PFSK-1 (cell line): Measurements from ENCODE around the gene AP1S1.

Experiments used
- FOXP2 ChIP-seq: optimal IDR thresholded peaks from 2 replicates; pipeline ENCODE3; 2011; ENCODE audit warnings: borderline replicate concordance, control low read depth, inconsistent platforms; ENCODE audit not compliant: insufficient read depth; ENCODE audit errors: extremely low read length, extremely low read depth
- POLR2AphosphoS5 ChIP-seq: IDR thresholded peaks from 2 replicates; pipeline ENCODE4 v1.6.1; 2012; ENCODE audit warnings: low read depth, mild to moderate bottlenecking, control low read depth, low read length, moderate library complexity
- TAF1 ChIP-seq: IDR thresholded peaks from 2 replicates; pipeline ENCODE4 v1.6.1; 2012; ENCODE audit warnings: low read length, control low read depth, borderline replicate concordance; ENCODE audit not compliant: insufficient read depth
- TF ChIP-seq, protein P1 (sequence below), 2 experiments: IDR thresholded peaks; 2 replicates each; pipeline versions ENCODE4 v1.6.1 to v1.8.0; 2011 to 2012; ENCODE audit warnings: low read depth in 2 of 2, low read length in 2 of 2, control low read depth in 1 of 2, inconsistent platforms in 1 of 2, mild to moderate bottlenecking in 1 of 2, moderate library complexity in 1 of 2; ENCODE audit not compliant: insufficient read depth in 1 of 2

DNA sequence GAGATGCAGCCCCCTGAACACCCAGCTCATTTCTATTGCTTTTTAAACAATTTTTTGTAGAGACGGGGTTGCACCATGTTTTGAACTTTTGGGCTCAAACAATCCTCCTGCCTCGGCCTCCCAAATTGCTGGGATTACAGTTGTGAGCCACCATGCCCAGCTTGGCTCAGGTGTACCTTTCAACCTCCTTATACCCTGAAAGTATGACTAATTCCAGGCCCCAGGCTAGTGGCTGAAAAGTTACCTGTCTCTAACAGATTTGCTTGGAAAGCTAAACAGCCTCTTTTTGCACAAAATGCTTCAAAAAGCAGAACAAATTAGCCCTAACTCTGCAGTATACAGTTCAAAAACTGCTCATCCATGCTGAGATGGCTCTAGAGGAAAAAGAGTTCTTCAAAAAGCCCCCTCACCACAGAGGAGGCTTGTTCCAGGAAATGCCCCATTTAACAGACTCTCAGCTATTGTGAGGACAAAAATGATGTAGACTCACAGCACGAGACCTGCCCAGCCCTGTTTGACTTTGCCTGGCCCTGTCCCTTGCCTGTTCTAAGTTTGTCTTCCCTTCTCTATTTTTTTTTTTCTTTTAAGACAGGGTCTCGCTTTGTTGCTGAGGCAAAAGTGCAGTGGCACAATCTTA, 13.4 kb upstream of the AP1S1 start:
- TF ChIP-seq TAF1 (no peak), POLR2AphosphoS5 (no peak), FOXP2 (no peak)
- TF ChIP-seq, protein P1, sequence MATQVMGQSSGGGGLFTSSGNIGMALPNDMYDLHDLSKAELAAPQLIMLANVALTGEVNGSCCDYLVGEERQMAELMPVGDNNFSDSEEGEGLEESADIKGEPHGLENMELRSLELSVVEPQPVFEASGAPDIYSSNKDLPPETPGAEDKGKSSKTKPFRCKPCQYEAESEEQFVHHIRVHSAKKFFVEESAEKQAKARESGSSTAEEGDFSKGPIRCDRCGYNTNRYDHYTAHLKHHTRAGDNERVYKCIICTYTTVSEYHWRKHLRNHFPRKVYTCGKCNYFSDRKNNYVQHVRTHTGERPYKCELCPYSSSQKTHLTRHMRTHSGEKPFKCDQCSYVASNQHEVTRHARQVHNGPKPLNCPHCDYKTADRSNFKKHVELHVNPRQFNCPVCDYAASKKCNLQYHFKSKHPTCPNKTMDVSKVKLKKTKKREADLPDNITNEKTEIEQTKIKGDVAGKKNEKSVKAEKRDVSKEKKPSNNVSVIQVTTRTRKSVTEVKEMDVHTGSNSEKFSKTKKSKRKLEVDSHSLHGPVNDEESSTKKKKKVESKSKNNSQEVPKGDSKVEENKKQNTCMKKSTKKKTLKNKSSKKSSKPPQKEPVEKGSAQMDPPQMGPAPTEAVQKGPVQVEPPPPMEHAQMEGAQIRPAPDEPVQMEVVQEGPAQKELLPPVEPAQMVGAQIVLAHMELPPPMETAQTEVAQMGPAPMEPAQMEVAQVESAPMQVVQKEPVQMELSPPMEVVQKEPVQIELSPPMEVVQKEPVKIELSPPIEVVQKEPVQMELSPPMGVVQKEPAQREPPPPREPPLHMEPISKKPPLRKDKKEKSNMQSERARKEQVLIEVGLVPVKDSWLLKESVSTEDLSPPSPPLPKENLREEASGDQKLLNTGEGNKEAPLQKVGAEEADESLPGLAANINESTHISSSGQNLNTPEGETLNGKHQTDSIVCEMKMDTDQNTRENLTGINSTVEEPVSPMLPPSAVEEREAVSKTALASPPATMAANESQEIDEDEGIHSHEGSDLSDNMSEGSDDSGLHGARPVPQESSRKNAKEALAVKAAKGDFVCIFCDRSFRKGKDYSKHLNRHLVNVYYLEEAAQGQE (IDR thresholded peaks at IDR 0.05; ENCODE audit: insufficient read depth in 1 of 2, low read depth in 2 of 2, low read length in 2 of 2) = no peak
